GM12878 (cell line): ENCODE measurements around the gene RASSF10. TPM values are rescaled to one million over a fixed set of nuclear protein-coding genes. Genes with fewer than 3 reads are reported as not detected.

Experiments used
- NFIC ChIP-seq: IDR thresholded peaks from 2 replicates; pipeline ENCODE4 v1.6.1; 2012; ENCODE audit warnings: low read depth, mild to moderate bottlenecking, inconsistent platforms, low read length, moderate library complexity
- NKRF ChIP-seq: fragments of 450-650 bp; conservative IDR thresholded peaks from 2 replicates; pipeline ENCODE4 v1.6.1; 2017; ENCODE audit warnings: mild to moderate bottlenecking, moderate library complexity
- PBX3 ChIP-seq: IDR thresholded peaks from 2 replicates; pipeline ENCODE4 v1.6.1; 2011; ENCODE audit warnings: mild to moderate bottlenecking, low read depth, low read length, moderate library complexity; ENCODE audit not compliant: insufficient replicate concordance
- POU2F2 ChIP-seq: IDR thresholded peaks from 3 replicates; pipeline ENCODE4 v1.6.1; 2011; ENCODE audit warnings: low read depth, mild to moderate bottlenecking, low read length, borderline replicate concordance
- USF1 ChIP-seq: IDR thresholded peaks from 2 replicates; pipeline ENCODE4 v1.6.1; 2011; ENCODE audit warnings: borderline replicate concordance, low read depth, mild to moderate bottlenecking, moderate library complexity, mixed read lengths, low read length; ENCODE audit not compliant: insufficient read depth; ENCODE audit errors: extremely low read length
- ZBTB40 ChIP-seq: fragments of 450-650 bp; IDR thresholded peaks from 2 replicates; pipeline ENCODE4 v1.6.1; 2016; ENCODE audit warnings: mild to moderate bottlenecking, moderate library complexity, borderline replicate concordance
- ZSCAN29 ChIP-seq: fragments of 450-650 bp; IDR thresholded peaks from 2 replicates; pipeline ENCODE4 v1.6.1; 2017; ENCODE audit warnings: mild to moderate bottlenecking, moderate library complexity
- polyA plus RNA-seq, 11 experiments: library from polyadenylated mRNA; depleted of rRNA in 4 of 11; unstranded in 6 of 11; stranded (reverse) in 5 of 11; fragments of >200 nt; fragmentation: Nextera tagmentation in 4 of 11; fragmentation: Illumina TruSeq in 1 of 11; extraction: Ambion mirVana in 4 of 11; extraction: Trizol in 1 of 11; gene quantifications; 1 replicate in 1 of 11; 2 replicates in 10 of 11; pipeline versions ENCODE4 v1.2.1 to v1.2.3, GENCODE V29; 2011 to 2016; ENCODE audit warnings: inconsistent platforms in 2 of 11, missing spikeins in 2 of 11, low read depth in 1 of 11
- total RNA-seq, 4 experiments: library from RNA; depleted of rRNA in 3 of 4; stranded (reverse); fragments of >200 nt in 3 of 4; fragmentation: Illumina TruSeq in 1 of 4; extraction: Trizol in 1 of 4; gene quantifications; 2 replicates each; pipeline versions ENCODE4 v1.2.1 to v1.2.3, GENCODE V29; 2013 to 2021

The RASSF10 gene
- total and polyA plus RNA-seq, 10 of the 15 experiments (the other 5 are each of a cell fraction or from before 2014, with no cell fraction given) = 0.03 to 0.23 (median 0.09) TPM; not detected in 6

GRCh38 chr11:13054278-13054677 lies 45.2 kb downstream of the RASSF10 start (continued):
- TF ChIP-seq ZBTB40 (no peak), NKRF (no peak), POU2F2 (no peak), NFIC (no peak), PBX3 (no peak), ZSCAN29 (no peak), USF1 (no peak)
